HG03378 (cell line): Measurements from ENCODE around the gene MUC5AC.

ENCODE experiments used
- ATAC-seq: cut with Tn5 transposase; IDR thresholded peaks from one replicate; pipeline ENCODE4 v1.9.1; 2021; ENCODE audit warnings: mild to moderate bottlenecking, moderate library complexity; ENCODE audit not compliant: unreplicated experiment

Gene MUC5AC

GRCh38 chr11:1220941-1221721 lies 63.4 kb downstream of the MUC5AC start:
- no peak for ATAC-seq

DNA sequence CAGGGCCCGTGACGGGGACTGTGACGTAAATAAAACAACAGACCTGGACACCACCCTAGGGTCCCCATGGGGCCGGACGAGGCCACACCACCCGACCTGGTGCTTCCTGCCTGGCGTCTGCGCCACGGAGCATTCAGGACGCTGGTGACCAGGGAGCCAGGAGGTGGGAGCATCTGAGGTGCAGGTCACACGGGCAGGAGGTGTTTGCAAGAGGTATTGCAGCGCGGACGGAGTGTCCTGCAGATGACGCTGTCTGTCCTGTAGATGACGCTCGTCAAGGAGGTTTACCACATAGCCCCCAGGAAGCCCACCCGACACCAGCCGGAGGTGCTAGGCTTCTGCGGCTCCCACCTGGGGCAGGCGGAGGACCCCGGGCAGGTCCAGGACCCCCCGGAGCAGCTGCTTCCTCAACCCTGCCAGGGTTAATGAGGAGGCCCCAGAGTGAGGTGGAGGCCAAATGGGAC lies 64.1 kb downstream of the MUC5AC start:
- ATAC-seq, result no peak

DNA sequence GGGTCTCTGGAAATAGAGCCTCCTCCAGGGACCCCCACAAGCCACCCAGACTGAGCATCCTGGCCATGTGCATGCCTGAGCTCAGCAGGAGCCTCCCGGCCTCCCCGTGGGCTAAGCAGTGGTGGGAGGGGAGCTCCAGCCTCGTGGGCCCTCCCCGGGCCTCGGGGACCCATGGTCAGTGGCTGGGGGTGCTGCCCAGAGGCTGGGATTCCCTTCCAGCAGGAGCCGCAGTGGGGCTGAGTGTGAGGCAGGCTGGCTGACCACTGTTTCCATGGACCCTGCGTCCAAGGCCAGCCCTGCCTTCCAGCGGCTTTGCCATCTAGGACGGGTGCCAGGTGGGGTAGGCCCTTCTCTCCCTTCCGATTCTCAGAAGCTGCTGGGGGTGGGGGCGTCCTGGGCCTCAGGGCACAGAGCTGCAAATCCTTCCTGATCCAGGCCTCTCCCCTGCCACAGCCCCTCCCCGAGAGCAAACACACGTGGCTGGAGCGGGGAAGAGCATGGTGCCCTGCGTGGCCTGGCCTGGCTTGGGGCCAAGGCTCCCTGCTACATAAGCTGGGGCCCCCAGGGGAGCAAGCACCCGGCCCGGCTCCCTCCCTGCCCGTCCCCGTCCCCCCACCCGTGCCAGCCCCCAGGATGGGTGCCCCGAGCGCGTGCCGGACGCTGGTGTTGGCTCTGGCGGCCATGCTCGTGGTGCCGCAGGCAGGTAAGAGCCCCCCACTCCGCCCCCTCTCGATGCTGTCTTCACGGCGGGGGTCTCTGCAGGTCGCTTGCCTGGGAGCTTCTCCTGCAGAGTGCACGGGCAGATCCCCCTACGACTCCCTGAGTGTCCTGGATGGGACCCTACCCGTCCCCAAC lies 65.0 kb downstream of the MUC5AC start, which contains the start of gene MUC5B:
TSS of gene MUC5B (plus strand) at position 576 of the 855 bp plus-strand sequence. CDS start at position 634, 58 bp downstream.
- ATAC-seq, result no peak

- no peak for ATAC-seq
Observed at GRCh38 chr11:1223346-1224110, 65.8 kb downstream of the MUC5AC start.

GRCh38 chr11:1224111-1224490 lies 66.3 kb downstream of the MUC5AC start:
- no peak for ATAC-seq

DNA sequence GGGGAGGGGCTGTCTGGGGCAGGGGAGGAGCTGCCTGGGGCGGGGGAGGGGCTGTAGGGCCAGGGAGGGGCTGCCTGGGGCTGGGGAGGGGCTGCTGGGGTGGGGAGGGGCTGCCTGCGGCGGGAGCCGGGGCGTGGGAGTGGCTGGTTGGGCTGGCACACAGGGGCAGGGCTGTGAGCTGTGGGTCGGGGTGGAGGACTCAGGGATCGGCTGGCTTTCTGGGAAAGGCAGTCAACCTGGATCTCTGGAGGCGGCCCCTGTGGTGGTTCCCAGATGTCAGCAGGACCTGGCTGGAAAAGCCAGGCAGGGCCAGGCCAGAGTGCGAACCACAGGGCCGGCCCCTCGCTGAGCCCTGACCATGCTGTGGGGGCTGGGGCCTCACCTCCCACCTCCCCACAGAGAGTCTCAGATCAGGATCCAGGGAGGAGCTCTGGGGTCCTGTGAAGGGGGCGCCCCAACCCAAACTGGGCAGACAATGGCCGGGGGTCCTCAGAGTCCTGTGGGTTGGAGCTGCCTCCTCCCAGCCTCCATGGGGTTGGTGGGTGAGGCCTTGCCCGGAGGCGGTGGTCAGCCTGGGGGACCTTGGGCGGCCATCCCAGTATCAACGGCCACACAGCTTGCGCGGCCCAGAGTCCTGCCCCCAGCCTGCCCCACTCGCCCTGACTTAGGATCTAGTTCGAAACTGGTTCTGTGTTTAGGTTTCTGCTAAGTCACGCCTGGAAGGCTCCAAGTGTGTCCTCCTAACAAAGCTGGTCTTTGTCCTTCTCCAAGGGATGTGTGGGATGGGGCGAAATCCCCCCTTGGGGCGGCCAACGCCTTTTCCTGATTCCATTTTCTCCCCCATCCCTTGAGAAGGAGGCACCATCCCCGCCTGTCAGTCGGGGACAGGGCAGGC lies 67.0 kb downstream of the MUC5AC start:
- ATAC-seq, result no peak

DNA sequence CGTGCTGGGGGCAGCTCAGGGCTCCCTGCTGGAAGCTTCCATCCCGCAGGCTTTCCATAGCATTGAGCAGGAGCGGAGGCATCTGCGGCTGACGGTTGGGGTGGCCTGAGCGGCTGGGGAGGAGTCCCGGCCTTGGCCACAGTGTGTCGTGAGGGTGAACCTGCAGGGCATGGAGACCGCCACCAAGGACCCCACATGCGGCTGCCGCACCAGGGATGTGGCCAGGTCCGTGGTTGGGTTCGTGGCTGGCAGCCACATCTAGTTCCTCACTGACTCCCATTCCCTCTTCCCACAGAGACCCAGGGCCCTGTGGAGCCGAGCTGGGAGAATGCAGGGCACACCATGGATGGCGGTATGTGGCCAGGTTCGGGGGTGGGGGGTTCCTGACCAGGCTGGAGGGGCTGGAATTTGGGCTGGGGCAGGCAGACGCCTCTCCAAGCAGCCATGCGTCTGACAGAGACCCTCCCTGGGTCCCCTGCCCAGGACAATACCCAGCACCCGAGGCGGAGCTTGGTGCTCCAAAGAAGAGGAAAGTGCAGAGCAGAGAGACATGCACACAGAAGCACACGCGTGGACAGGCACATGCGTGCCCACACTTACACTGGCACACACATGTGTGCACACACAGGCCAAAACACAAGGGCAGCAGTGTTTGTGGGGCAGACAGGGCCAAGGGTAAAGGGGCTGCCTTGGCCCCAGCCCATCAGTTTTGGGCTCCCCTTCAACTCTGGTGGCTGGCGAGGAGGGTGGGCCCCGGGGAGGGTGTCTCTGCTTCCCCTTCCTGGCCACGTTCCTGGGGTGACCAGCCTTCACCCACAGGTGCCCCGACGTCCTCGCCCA lies 67.9 kb downstream of the MUC5AC start:
- no peak for ATAC-seq

- ATAC-seq, result no peak
Observed at GRCh38 chr11:1226226-1226985, 68.7 kb downstream of the MUC5AC start.

DNA sequence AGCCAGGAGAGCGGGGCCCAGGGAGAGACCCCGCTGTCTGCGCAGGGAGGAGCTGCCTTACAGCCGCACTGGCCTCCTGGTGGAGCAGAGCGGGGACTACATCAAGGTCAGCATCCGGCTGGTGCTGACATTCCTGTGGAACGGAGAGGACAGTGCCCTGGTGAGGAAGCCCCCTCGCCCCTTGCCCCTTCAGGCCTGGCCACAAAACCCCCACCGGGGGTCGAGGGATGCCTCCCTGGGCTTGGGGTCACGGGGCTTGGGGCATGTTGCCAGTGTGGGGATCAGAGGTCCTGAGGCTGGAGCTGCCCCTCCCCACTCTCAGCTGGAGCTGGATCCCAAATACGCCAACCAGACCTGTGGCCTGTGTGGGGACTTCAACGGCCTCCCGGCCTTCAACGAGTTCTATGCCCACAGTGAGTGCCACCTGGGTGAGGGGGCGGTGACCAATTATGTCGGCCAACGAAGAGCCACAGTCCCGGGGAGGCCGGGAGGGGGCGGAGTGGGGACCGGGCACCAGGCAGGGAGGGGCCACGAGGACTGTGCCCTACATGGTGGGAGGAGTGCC lies 69.3 kb downstream of the MUC5AC start:
- ATAC-seq, result no peak

DNA sequence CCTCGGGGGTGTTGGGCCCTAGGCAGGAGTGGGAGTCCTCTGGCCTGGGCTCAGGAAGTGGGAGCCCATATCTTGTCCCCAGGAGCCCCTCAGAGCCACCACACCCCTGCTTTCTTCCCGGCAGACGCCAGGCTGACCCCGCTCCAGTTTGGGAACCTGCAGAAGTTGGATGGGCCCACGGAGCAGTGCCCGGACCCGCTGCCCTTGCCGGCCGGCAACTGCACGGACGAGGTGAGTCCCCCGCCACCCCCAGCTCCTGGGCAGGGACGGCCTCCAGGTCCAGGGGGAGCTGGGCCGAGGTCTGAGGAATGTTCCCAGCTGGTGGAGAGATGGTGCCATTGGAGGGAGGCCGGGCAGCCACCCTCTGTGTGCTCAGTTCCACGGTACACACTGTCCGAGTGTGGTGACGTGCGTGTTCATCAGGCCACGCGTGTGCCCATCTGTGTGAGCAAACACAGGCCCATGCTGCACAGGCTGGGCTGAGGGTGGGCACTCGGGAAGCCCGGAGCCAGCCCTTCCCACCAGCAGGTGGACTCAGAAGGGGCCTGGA lies 69.9 kb downstream of the MUC5AC start:
- no peak for ATAC-seq

DNA sequence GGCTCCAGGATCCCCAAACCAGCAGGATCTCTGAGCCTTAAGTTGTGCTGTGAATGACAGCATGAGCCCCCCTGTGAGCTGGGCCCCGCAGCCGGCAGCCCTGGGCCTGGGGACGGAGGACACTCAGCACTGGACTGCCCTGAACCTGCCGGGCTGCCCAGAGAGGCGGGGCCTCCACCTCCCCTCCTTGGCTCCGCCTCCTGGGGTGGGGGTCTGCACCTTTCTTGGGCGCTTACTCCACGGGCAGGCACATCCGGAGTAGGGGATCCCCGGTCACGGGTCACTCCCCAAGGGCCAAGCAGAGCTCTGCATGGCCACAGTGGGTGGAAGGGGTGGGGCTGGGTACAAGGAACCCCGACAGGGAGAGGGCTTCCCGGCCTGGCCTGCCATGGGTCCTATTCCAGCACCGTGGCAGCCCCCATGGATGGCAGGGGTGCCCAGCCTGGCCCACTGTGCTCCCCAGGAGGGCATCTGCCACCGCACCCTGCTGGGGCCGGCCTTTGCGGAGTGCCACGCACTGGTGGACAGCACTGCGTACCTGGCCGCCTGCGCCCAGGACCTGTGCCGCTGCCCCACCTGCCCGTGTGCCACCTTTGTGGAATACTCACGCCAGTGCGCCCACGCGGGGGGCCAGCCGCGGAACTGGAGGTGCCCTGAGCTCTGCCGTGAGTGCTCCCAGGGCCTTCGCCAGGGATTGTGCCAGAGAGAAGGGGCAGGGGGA lies 70.5 kb downstream of the MUC5AC start:
- no peak for ATAC-seq

- no peak for ATAC-seq
Observed at GRCh38 chr11:1228921-1229451, 71.2 kb downstream of the MUC5AC start.

DNA sequence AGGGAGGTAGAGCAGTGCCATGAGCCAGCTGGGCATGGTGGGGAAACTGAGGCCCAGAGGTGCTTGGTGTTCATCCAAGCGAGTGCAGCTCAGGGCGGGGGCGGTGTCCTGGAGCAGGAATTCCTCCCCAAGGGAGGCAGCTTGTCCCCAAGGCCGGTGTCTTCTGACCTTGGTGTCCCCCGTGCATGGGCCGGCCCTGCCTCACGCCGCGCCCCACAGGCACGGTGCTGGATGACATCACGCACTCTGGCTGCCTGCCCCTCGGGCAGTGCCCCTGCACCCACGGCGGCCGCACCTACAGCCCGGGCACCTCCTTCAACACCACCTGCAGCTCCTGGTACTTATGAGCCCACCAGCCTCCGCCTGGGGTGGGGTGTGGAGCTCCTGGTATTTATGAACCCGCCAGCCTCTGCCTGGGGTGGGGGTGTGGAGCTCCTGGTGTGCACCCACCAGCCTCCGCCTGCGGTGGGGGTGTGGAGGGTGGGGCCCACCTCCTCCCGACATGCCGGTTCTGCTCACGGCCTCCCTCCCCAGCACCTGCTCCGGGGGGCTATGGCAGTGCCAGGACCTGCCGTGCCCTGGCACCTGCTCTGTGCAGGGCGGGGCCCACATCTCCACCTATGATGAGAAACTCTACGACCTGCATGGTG lies 71.8 kb downstream of the MUC5AC start:
- no peak for ATAC-seq

- no peak for ATAC-seq
Observed at GRCh38 chr11:1230121-1230455, 72.3 kb downstream of the MUC5AC start.

- no peak for ATAC-seq
Observed at GRCh38 chr11:1230456-1231395, 73.0 kb downstream of the MUC5AC start.
